CD4-positive, alpha-beta T cell treated with Interleukin-10 for 1 hour (primary cell): ENCODE data around the gene PRSS48.
"Not testable (repeated sequence)": the region's sequence is repeated elsewhere in the genome, so short reads cannot be mapped to it uniquely, and the experiment has no call there.

Experiments used
- DNase-seq: peaks from one replicate; pipeline ENCODE4 v3.0.0-alpha.2; 2020

PRSS48 gene

GRCh38 chr4:151266497-151266896 is 10.5 kb upstream of the PRSS48 start:
- no peak for DNase-seq

GRCh38 chr4:151267104-151267503 is 9.9 kb upstream of the PRSS48 start:
- DNase-seq = no peak

- no peak for DNase-seq
These were observed 9.0 kb upstream of the PRSS48 start for GRCh38 chr4:151267822-151268535.

GRCh38 chr4:151268905-151269304 is 8.1 kb upstream of the PRSS48 start:
- not testable (repeated sequence) for DNase-seq

- DNase-seq = no peak
These were observed 7.7 kb downstream of the PRSS48 start for GRCh38 chr4:151284534-151285245.

GRCh38 chr4:151287409-151287808 is 10.4 kb downstream of the PRSS48 start:
- DNase-seq = no peak

- DNase-seq = no peak
These were observed 14.5 kb downstream of the PRSS48 start for GRCh38 chr4:151291485-151291884.

- no peak for DNase-seq
These were observed 15.1 kb downstream of the PRSS48 start for GRCh38 chr4:151292038-151292437.

- no peak for DNase-seq
These were observed 18.0 kb downstream of the PRSS48 start for GRCh38 chr4:151294833-151295496.

GRCh38 chr4:151296227-151296626 is 19.3 kb downstream of the PRSS48 start:
- DNase-seq = no peak

GRCh38 chr4:151297170-151297569 is 20.2 kb downstream of the PRSS48 start:
- no peak for DNase-seq

- DNase-seq = no peak
These were observed 25.5 kb downstream of the PRSS48 start for GRCh38 chr4:151302432-151302831.

- no peak for DNase-seq
These were observed 27.3 kb downstream of the PRSS48 start for GRCh38 chr4:151304226-151304625.

GRCh38 chr4:151304755-151305154 is 27.8 kb downstream of the PRSS48 start:
- DNase-seq = no peak

GRCh38 chr4:151310124-151310728 is 33.3 kb downstream of the PRSS48 start:
- DNase-seq = no peak

GRCh38 chr4:151313306-151314009 is 36.5 kb downstream of the PRSS48 start:
- DNase-seq = no peak

- DNase-seq = no peak
These were observed 37.0 kb downstream of the PRSS48 start for GRCh38 chr4:151314010-151314355.

- DNase-seq = no peak
These were observed 37.5 kb downstream of the PRSS48 start for GRCh38 chr4:151314479-151314878.

- DNase-seq = no peak
These were observed 38.4 kb downstream of the PRSS48 start for GRCh38 chr4:151315212-151315886.

GRCh38 chr4:151316645-151317044 is 39.7 kb downstream of the PRSS48 start:
- DNase-seq = no peak

- no peak for DNase-seq
These were observed 41.5 kb downstream of the PRSS48 start for GRCh38 chr4:151318307-151319006.

GRCh38 chr4:151319490-151319889 is 42.5 kb downstream of the PRSS48 start:
- DNase-seq = no peak
